ENCODE results near the gene TREML2.
"Not testable (repeated sequence)": the region's sequence is repeated elsewhere in the genome, so short reads cannot be mapped to it uniquely, and the experiment has no call there.

The TREML2 gene

GRCh38 chr6:41247288-41247865, 46.4 kb upstream of the TREML2 start (continued):
- TF ChIP-seq PRDM4 (tag by site-specific recombination; IDR thresholded peaks at IDR 0.05): no peak

- H3K4me1 ChIP-seq (ENCODE audit: control insufficient read depth, insufficient read depth, low read length); H3K27ac ChIP-seq (ENCODE audit: extremely low read depth, low read depth, low read length); H3K9me3 ChIP-seq (ENCODE audit: control insufficient read depth, insufficient read depth, low read depth, low read length); CTCF ChIA-PET; H3K4me3 ChIP-seq (ENCODE audit: low read depth, low read length); H3K36me3 ChIP-seq (ENCODE audit: control insufficient read depth in 2 of 2, insufficient read depth in 1 of 2, low read length in 2 of 2); POLR2A ChIA-PET: not testable (repeated sequence)
- TF ChIP-seq, protein P1, sequence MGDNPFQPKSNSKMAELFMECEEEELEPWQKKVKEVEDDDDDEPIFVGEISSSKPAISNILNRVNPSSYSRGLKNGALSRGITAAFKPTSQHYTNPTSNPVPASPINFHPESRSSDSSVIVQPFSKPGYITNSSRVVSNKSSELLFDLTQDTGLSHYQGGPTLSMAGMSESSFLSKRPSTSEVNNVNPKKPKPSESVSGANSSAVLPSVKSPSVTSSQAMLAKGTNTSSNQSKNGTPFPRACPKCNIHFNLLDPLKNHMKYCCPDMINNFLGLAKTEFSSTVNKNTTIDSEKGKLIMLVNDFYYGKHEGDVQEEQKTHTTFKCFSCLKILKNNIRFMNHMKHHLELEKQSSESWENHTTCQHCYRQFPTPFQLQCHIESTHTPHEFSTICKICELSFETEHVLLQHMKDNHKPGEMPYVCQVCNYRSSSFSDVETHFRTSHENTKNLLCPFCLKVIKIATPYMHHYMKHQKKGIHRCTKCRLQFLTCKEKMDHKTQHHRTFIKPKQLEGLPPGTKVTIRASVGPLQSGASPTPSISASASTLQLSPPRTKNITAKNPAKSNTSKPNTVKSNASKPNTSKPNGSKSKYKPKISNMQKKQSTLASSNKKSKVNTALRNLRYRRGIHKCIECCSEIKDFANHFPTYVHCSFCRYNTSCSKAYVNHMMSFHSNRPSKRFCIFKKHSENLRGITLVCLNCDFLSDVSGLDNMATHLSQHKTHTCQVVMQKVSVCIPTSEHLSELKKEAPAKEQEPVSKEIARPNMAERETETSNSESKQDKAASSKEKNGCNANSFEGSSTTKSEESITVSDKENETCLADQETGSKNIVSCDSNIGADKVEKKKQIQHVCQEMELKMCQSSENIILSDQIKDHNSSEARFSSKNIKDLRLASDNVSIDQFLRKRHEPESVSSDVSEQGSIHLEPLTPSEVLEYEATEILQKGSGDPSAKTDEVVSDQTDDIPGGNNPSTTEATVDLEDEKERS (tag by site-specific recombination; IDR thresholded peaks at IDR 0.05): peak; percentile 75; the same call in 1 of the 2 replicates
- TF ChIP-seq, protein P2, sequence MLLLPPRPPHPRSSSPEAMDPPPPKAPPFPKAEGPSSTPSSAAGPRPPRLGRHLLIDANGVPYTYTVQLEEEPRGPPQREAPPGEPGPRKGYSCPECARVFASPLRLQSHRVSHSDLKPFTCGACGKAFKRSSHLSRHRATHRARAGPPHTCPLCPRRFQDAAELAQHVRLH (tag by site-specific recombination; IDR thresholded peaks at IDR 0.05): 0 out of 2 replicates have a peak, but pooled peaks have one; percentile 31
- TF ChIP-seq ZNF146 (tag by site-specific recombination; IDR thresholded peaks at IDR 0.05): peak; percentile 91
Observed at GRCh38 chr6:41246529-41246928, 45.6 kb upstream of the TREML2 start.

DNA sequence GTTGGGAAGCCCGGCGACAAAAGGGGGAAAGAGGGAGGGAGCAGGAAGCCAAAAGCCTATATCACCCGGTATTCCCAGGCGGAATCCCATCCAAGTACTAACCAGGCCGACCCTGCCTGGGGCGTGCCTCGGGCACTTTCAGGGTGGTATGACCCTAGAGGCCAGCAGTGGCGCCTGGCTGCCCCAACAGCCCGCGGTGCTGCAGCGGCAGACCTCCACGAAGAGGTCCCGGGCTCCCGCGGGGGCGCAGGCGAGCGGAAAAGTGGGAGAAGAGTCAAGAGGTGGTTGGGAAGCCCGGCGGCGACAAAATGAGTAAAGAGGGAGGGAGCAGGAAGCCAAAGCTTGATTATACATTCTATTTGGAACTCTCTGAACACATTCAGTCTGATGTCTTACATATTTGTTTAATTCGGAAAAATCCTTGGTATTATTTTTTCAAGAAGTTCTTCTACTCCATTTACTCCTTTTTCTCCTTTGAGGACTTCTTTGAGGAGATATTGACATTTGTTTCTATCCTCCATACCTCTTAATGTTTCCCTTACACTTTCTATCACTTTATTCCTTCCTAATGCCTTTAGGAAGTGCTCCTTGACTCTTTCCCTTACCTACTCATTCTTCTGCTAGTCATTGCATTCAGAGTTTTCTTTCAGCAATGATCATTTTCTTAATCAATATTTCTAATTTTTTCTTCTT, 38.7 kb upstream of the TREML2 start:
- no peak overlapping the region for H3K4me3 ChIP-seq (ENCODE audit: low read depth, low read length)
- TF ChIP-seq ZNF510 (tag by site-specific recombination; IDR thresholded peaks at IDR 0.05; ENCODE audit: insufficient replicate concordance): no peak
- no peak for TF ChIP-seq ZNF2 (tag by site-specific recombination; IDR thresholded peaks at IDR 0.05)
- TF ChIP-seq ZSCAN18 (tag by site-specific recombination; IDR thresholded peaks at IDR 0.05): no peak
- TF ChIP-seq ZNF18 (tag by site-specific recombination; IDR thresholded peaks at IDR 0.05): no peak
- TF ChIP-seq ZSCAN5A (tag by site-specific recombination; IDR thresholded peaks at IDR 0.05): no peak
- TF ChIP-seq ZNF549 (tag by site-specific recombination; IDR thresholded peaks at IDR 0.05): no peak
- no peak for TF ChIP-seq RBAK (tag by site-specific recombination; IDR thresholded peaks at IDR 0.05)
- no peak for TF ChIP-seq ZNF837 (tag by site-specific recombination; IDR thresholded peaks at IDR 0.05)
- no peak for TF ChIP-seq ZNF404 (tag by site-specific recombination; IDR thresholded peaks at IDR 0.05)
- POLR2A ChIA-PET: no interaction called here
- no peaks in the 10 kb centered on the region for H3K9me3 ChIP-seq (ENCODE audit: control insufficient read depth, insufficient read depth, low read depth, low read length)
- H3K36me3 ChIP-seq (ENCODE audit: control insufficient read depth in 2 of 2, insufficient read depth in 1 of 2, low read length in 2 of 2): no peaks in the 10 kb centered on the region
- H3K27ac ChIP-seq (ENCODE audit: extremely low read depth, low read depth, low read length): no peak overlapping the region
- CTCF ChIA-PET: interaction anchor here (0.9 to 2.0 kb wide), 4 partner anchors 27 to 129 kb away, joined by 3 to 6 read pairs (median 4); no protein-coding TSS in a partner anchor
- H3K4me1 ChIP-seq (ENCODE audit: control insufficient read depth, insufficient read depth, low read length): no peaks in the 10 kb centered on the region
